HG02981 (cell line): ENCODE data around the gene TPRX1.
A peak's percentile ranks its signal among the peaks of the same experiment; 100 is the strongest.
"Not testable (repeated sequence)": the region's sequence is repeated elsewhere in the genome, so short reads cannot be mapped to it uniquely, and the experiment has no call there.

ENCODE experiments used
- ATAC-seq: cut with Tn5 transposase; IDR thresholded peaks from one replicate; pipeline ENCODE4 v1.9.1; 2021; ENCODE audit warnings: mild to moderate bottlenecking, moderate library complexity; ENCODE audit not compliant: unreplicated experiment

The TPRX1 gene

DNA sequence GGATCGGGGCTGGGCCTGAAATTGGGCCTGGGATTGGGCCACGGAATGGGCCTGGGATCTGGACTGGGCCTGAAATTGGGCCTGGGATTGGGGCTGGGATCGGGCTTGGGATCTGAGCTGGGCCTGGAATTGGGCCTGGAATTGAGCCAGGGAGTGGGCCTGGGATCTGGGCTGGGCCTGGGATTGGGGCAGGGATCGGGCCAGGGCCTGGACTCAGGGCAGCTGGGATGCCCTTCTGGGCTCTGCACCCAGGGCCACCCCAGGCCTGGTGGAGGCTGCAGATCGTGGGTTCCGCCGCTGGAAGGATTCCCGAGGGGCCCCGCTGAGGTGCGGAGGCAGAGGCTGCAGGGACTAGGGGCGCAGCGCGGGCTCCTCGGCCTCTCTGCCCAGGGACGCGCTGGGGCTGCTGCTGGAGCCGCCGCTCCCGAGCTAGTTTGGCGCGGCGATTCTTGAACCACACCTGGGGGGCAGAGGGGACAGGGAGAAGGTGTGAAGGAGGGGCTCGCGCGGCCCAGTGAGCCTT is 1.8 kb downstream of the TPRX1 start:
- no peak for ATAC-seq

DNA sequence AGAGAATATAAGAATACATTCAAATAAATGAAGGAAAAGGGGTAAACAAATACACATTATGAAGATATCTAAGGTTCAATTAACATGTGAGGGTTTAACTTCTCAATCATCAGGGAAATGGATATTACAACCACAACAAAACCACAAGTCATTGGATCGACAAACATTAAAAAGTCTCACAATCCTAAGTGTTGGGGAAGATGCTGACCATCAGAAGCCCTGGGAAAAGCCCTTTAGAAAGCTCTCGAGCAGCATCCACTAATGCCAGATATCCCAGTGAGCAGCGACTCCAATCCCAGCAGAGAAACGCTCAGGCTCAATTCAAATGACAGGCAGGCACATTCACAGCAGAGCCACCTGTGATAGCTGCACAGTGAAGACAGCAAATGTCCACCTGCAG is 3.1 kb downstream of the TPRX1 start:
- ATAC-seq: no peak

DNA sequence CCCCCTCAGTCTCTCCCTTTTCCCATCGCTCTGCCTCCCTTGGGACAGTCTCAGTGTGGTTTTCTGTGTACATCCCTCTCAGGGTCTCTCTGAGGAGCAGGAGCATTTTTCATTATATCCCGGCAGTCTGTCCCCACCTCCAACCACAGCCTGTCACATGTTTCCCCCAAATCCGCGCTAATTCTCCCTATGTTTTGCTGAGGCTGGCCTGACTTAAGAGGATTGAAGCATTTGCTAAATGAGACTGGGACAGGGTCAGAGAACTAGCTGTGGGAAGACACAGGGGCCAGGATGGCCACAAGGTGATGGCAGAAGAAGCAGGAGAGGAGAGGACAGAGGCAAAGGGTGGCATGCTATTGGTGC is 5.5 kb downstream of the TPRX1 start:
- ATAC-seq: no peak

DNA sequence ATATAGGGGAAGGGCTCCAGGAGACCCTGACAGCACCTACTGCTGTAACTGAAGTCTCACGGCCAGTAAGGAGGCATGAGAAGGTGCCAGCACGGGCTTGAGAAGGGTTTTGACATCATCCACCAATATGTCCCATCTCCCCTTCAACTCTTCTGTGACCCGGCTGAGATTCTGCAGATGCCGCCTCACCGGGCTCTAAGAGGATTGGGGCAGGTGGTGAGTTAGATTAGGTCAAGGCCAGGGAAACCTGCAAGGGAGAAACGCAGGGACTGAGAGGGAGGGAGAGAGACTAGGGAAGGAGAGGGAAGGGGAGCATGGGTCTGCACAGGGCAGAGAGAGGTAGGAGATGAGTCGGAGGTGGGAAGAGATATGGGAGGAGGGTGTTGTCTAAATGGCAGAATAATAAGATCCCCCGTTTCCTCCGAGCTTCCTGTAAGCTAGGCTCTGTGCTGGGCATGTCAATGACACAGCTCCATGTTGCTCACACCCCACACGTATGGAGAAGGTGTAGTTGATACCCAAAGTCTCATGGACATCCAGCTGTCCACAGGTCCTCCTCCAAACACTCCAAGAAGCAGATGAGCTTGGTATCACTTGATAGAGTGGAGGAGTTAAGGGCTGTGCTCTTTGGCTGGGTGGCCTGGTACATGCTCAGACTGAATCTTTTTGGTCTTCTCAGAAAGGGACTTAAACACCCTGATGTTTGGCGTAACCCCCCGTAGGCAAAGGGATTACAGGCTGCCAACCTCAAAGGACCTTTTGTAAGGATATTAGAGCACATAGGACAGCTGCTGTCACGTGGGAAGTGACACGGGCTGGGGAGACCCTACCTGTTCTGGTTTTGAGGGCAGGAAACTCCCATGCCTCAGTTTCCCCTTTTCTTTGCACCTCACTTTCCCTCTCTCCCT is 6.1 kb downstream of the TPRX1 start:
- ATAC-seq: no peak

DNA sequence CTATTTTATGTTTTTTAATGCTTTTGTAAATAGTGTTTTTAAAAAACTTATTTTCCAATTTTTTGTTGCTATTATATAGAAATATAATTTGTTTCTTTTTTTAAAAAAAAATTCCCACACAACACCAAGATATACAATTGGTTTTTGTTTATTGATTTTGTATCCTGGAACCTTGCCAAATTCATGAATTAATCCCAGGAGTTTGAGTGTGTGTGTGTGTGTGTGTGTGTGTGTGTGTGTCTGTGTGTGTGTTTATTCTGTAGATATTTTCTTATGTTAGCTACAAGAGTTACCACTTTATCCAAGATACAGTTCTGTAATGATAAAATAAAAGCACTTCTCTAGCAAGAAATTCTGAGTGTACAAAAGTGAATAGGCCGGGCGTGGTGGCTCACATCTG is 7.6 kb downstream of the TPRX1 start:
- no peak for ATAC-seq

DNA sequence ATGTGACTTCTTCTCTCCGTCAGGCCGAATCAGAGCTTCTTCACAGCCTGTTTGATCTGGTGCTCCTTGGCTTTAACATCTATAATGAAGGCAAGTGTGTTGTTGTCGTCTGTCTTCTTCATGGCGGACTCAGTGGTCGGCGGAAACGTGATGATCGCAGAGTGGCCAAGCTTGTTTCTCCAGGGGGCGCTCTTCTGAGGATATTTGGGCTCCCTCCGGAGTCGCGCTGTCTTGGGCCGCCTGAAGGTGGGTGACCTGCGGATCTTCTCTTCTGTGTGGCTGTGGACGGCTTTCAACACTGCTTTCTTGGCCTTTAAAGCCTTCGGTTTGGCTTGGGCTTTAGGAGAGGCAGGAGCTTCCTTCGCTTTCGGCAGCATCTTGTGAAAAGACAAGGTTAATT is 9.8 kb downstream of the TPRX1 start:
- no peak for ATAC-seq

DNA sequence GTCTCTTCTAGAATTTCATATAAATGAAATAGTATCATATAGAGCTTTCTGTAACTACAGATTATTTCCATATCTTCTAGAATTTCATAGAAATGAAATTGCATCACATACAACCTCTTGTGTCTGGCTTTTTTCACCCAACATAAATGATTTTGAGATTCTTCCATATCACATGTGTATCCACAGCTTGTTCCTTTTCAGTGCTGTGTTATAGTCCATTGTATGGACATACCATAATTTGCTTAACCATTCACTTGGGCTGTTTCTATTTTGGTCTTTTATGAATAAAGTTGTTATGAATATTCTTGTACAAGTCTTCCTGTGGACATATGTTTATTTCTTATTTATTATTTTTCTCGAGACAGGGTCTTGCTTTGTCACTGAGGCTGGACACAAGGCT is 11.7 kb downstream of the TPRX1 start:
- ATAC-seq: no peak

DNA sequence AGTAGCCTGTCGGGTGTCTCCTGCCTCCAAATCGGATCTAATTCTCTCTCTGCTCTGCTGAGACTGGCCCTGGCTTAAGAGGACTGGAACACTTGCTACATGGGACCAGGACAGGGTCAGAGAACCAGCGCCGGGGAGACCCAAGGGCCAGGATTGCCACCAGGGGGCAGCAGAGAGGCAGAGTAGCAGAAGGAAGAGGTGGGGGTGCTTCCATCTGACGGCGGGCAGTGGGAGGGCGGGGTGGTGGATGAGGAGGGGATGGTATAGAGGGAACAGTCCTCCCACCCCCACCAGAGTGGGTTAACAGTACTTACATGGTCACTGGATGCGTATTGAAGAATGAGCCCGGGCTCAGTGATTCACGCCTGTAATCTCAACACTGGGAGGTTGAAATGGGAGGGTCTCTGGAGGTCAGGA is 13.9 kb downstream of the TPRX1 start:
- ATAC-seq: no peak

DNA sequence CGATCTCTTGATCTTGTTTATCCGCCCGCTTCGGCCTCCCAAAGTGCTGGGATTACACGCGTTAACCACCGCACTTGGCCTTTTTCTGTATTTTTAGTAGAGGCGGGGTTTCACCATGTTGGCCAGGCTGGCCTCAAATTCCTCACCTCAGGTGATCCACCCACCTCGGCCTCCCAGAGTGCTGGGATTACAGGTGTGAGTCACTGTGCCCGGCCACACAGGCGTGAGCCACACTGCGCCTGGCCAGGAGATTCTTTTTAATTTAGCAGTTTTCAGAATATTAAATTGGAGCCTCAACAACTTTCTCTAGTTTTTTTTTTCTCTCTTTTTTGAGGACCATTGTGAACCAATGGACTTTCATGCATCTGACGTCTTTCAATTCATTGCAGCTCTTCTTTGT is 14.5 kb downstream of the TPRX1 start:
- not testable (repeated sequence) for ATAC-seq

DNA sequence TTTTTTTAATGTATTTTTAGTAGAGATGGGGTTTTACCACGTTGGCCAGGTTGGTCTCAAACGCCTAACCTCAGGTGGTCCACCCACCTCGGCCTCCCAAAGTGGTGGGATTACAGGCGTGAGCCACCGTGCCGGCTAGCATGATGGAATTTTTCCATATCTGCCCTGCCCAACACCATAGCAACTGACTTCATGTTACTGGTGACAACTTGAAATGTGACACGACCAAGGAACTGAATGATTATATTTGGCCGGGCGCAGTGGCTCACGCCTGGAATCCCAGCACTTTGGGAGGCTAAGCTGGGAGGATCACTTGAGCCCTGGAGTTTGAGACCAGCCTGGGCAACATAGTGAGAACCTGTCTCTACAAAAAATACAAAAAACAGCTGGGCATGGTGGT is 17.0 kb downstream of the TPRX1 start:
- ATAC-seq: not testable (repeated sequence)

DNA sequence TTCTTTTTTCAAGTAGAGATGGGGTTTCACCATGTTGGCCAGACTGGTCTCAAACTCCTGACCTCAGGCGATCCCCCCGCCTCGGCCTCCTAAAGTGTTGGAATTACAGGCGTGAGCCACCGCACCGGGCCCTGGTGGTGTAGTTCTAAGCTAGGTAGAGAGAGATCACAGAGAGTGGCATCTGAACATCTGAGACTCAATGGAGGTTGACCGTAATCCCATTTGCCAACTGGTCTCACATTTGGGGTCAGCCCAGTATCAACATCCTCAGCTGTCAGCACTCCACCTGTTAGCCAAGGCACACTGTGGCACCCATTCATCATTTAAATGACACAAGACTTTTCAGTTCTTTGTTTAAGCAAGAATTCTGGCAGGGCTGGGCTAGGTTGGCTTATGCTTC is 17.8 kb downstream of the TPRX1 start:
- ATAC-seq: no peak

DNA sequence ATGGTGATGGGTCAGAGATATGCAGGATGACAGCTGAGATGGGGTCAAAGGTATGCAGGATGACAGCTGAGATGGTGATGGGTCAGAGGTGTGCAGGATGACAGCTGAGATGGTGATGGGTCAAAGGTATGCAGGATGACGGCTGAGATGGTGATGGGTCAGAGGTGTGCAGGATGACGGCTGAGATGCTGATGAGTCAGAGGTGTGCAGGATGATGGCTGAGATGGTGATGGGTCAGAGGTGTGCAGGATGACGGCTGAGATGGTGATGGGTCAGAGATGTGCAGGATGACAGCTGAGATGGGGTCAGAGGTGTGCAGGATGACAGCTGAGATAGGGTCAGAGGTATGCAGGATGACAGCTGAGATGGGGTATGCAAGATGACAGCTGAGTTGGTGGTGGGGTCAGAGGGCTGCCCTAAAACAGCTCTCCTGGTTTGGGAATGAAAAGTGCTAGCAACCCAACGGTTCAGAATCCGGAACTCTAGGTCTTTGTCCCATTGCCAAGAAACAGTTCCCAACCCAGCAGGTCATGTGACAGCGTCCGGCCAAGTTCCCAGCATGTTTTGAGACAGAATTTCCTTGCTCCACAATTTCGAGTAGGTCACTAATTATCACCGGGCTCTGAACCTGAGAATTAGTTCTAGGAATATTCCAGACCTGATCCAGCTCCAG is 22.6 kb downstream of the TPRX1 start:
- ATAC-seq: no peak

DNA sequence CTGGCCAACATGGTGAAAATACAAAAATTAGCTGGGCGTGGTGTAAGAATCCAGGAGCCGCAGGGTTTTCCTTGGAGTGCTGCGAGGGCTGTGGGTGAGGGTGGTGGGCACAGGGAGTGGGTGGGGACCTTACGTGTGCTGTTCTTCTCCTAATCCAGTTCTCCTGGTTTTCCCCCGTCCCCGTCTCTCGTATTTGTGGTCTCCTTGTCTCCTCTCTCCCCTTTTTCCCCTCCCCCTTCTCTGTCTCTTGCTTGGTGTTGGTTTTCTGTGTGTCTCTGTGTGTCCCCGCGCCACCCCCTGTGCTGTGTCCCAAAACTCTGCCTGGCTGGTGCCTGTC is 24.2 kb downstream of the TPRX1 start:
- ATAC-seq: no peak

DNA sequence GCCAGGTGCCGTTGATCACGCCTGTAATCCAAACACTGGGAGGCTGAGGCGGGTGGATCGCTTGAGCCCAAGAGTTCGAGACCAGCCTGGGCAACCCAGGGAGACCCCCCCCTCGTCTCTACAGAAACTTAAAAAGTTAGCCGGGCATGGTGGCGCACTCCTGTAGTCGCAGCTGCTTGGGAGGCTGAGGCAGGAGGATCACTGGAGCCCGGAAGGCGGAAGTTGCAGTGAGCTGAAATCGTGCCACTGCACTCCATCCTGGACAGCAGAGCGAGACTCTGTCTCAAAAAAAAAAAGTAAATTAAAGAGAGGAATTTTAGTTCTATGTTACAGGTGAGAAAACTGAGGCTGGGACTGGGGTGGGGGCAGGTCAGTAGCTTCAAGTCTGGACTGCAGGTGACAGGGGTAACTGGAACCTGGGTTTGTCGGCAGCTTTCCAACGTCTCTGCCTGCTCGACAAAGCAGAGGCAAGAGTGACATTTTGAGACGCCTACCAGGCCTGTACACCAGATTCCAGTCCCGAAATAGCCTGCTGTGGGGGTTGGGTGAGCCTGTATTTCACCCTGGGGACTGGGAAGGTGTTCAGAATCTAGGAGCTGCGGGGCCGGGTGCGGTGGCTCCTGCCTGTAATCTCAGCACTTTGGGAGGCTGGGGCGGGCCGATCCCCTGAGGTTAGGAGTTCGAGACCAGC is 24.7 kb downstream of the TPRX1 start:
- ATAC-seq: no peak

DNA sequence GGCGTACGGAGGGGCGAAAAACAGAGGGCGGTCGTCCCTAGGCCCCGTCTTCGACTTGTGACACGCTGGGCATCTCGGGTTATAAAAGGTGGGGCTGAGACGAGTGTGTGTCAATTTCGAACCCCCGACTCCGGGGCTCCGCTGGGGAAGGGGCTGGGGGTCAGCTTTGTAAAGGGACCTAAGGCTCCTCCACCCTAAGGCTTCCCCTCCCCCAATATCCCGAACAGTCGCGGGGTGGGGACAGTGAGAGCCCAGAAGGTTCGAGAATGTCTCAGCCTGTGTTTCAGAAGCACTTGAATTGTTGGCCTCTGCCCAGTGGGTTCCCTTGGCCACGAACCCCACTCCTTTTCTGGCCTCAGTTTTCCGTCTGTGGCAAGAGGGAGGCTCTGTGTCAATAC is 25.4 kb downstream of the TPRX1 start:
- ATAC-seq: no peak

DNA sequence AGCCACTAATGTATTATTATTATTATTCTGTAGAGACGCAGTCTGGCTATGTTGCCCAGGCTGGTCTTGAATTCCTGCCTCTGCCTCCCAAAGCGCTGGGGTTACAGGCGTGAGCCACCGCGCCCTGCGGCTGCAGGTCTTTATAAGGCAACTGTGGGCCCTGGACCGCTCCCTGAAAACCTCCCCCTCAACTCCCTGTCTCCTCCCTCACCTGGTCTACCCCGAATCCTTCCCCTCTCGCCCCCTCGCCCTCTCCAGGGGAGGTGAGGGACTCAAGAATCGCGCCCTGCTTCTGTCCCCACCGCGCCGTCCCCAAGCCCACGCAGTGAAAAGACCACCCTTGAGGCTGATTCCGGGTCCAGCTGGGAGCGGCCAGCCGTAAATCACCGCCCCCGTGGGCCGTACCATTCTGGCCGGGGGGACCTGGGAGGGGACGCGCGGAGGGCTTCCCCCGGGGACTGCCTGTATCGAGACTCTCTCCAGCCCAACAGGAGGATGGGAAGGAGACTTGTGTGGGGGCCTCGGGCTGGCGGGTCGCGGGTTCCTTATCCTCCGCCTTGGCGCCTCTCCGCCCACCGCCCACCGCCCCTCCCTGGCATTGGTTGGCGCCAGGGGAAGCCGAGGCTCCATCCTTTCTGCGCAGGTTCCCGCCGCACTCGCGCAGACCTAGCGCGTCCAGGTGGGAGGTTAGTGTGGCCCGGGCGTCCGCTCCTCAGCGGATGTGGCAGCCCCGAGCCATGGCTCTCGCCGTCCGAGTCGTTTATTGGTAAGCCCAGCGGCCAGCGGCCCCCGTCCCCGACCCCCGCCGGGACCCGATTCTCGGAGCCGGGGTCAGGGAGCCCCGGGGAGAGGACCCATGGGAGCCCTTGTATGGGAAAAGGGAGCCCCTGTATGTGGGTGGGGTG is 26.1 kb downstream of the TPRX1 start, which contains the start of gene SELENOW:
SELENOW (plus strand) TSS at position 655 of the 905 bp plus-strand sequence; CDS start at position 738, 83 bp downstream.
- ATAC-seq: peak; percentile 72

DNA sequence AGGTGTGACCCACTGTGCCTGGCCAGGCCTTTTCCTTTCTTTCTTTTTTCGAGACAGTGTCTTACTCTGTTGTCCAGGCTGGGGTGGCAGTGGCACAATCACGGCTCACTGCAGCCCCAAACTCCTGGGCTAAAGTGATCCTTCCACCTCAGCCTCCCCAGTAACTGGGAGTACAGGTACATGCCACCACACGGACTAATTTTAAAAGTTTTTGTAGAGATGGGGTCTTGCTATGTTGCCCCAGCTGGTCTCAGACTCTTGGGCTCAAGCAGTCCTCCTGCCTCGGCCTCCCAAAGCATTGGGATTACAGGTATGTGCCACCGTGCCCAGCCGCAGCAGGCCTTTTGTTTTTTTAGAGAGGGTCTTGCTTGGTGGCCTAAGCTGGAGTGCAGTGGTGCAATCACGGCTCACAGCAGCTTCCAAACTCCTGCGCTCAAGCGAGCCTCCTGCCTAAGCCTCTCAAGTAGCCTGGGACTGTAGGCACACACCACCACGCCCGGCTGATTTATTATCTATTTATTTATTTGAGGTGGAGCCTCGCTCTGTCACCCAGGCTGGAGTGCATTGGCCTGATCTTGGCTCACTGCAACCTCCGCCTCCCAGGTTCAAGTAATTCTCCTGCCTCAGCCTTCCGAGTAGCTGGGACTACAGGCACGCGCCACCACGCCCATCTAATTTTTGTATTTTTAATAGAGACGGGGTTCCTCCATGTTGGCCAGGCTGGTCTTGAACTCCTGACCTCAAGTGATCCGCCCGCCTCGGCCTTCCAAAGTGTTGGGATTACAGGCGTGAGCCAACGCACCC is 26.9 kb downstream of the TPRX1 start:
- ATAC-seq: not testable (repeated sequence)

DNA sequence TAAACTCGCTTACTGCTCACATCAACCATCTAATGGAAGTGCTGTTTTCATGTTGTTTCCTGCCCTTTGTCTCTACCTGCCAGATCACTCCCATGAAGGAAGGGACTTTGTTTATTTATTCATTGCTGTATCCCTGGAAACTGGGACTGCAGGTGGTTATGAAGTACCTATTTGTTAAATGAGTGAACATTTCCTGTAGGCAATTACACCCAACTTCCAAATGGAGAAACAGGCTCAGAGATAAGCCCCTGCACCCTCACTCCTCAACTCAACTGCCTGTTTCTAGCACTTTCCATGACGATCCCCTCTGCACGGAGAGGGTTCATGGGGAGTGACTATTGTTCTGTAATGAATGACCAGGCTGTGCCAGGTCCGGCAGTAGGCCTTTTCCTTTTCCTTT is 27.8 kb downstream of the TPRX1 start:
- no peak for ATAC-seq

DNA sequence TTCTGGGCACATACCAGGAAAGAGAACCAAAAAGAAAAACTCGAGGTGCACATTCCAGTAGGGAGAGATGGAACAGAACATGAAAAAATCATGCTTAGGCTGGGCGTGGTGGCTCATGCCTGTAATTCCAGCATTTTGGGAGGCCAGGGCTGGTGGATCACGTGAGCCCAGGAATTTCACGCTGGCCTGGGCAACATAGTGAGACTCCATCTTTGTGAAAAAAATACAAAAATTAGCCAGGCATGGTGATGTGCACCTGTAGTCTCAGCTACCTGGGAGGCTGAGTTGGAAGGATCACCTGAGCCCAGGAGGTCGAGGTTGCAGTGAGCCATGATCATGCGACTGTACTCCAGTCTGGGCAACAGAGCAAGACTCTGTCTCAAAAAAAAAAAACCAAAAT is 33.1 kb downstream of the TPRX1 start:
- not testable (repeated sequence) for ATAC-seq

DNA sequence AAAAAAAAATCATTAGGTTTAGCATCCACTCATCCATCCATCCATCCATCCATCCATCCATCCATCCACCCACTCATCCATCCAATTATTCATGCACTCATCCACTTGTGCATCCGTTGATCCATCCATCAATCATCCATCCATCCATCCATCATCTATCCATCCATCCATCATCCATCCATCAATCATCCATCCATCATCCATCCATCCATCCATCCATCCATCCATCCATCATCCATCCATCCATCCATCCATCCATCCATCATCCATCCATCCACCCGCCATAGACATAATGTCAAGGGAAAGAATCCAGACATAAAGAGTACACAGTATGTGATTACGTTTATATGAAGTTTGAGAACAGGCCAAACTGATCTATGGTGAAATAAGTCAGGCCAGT is 34.8 kb downstream of the TPRX1 start:
- ATAC-seq: no peak
